Fibroblast of upper back skin (primary cell): ENCODE data around the gene ESRRB.
"Not testable (repeated sequence)": the region's sequence is repeated elsewhere in the genome, so short reads cannot be mapped to it uniquely, and the experiment has no call there.

Source experiments
- DNase-seq: peaks from one replicate; pipeline ENCODE4 v3.0.0-alpha.2; 2013

The ESRRB gene

DNA sequence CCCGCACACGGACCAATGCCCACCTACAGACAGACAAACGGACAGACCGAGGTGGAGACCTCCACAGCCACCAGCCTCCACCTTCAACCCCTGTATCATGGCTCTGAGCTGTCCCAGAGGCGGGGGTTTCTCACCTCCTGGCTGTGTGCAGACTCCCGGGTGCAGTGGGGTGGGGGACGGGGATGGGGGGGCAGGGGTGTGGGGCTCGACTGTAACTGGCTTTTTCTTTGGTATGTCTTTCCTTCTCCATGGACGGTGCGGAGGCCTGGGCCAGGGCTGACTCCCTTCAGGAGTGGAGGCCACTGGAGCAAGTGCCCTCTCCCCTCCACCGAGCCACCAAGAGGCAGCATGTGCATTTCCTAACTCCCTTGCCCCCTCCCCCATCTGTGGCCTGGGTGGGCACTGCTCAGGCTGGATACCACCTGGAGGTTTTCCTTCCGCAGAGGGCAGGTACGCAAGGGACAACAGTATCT lies 122.6 kb downstream of the ESRRB start:
- DNase-seq: no peak

DNA sequence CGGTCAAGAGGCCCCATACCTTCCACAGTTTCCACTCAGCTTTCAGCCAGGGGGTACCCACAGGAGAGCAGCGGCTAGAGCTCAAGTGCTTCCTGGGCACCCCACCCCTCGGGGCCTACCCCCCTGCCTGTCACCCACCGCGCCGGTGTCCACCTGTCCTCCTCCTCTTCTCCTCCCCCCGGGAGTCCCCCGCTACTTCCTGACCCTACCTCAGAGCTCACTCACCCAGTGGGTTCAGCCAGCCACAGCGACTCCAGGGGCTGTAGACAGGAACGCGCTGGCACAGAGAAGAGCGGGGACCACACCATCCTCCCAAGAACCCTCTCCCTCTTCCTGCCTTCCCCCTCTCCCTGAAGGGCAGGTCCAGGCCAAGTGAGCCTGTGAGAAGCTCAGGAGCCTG lies 123.0 kb downstream of the ESRRB start:
- no peak for DNase-seq

DNA sequence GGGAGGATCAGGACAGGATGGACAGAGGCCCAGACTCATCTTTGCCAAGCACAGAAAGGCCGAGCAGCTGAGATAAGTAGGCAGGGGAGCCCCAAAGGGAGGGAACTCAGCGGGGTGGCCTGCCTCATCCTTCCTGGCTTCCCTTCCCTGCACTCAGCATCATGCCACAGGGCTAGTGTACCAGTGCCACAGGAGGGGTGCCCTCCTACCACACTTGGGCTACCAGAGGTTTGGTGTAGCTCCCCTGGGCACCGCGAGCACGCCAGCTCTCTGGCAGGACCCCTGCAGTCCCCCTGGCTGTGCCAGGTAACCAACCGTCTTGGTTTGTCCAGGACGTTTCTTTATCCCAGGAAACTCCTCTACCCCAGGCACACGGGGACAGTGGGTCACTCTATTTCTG lies 123.5 kb downstream of the ESRRB start:
- DNase-seq: no peak

DNA sequence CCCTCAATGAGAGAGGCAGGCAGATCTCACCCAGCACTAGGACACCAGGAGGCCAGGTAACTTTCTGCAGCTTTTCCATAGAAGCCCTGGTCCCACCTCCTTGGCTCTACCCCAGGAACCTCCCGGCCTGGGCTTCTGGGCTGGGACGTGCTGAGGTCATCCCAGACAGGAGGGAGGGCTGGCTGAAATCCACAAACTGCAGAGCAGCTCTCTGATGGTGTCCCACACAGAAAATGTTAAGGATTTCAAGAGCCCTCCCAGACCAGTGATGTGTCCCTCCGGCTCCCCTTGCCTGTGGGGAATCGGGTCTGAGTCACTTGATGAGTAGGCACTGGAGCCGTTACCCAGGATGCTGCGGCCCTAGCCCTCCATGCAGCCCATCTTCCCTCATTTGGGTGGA lies 124.1 kb downstream of the ESRRB start:
- DNase-seq: peak; percentile 16

DNA sequence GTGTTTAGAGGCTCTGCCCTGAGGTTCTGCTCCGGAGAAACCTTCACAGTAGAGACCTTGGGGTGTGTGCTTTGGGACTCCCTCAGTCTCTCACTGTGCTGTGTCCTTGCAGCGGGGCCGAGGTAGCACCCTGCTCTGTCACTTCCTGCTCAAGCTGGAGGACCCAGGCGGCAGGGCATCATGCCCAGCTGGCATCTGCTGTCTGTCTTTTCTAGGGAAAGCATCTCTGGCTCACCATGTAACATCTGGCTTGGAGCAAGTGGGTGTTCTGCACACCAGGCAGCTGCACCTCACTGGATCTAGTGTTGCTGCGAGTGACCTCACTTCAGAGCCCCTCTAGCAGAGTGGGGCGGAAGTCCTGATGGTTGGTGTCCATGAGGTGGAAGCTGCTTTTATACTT lies 124.5 kb downstream of the ESRRB start:
- no peak for DNase-seq

DNA sequence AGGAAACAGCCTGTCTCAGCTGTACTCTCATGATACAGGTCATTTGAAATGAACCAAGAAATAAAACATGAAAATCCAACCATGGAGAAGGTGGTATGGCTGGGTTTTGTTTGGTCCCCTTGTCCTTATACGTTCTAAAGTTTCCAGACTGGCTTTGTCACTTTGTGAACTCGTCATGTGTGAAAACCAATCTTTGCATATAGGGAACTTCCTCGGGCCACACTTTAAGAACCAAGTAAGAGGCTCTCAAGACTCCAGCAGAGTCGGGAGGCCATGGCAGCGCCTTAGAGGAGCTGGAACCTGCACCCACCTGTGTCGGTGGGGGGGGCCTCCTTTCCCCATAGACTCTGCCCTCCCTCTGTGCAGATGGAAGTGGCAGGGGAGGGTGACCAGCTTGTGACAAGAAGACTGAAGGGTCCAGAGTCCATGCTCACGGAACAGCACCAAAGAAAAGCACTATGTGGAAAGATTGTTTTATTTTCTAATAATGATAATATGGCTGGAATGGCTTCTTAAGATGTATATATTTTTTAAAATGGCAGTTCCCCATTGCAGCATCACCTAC lies 125.3 kb downstream of the ESRRB start:
- DNase-seq: no peak

DNA sequence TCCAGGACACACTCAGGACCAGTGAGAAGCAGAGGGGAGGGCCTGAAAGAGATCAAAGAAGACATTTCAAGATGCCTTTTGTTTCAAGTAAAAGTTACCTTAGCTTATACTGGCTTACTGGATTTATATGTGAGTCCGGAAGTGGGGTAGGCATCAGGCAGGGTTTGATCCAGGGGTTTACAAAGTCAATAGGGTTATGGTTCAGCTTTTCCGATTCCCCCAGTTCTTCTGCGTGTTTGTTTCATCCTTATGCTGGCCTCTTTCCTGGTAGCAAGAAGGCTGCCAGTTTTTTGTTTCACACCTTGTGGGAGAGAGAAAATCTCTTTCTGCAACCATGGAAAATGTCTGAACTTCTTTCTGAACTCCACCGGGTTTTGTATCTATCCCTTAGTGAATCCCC lies 126.3 kb downstream of the ESRRB start:
- no peak for DNase-seq

DNA sequence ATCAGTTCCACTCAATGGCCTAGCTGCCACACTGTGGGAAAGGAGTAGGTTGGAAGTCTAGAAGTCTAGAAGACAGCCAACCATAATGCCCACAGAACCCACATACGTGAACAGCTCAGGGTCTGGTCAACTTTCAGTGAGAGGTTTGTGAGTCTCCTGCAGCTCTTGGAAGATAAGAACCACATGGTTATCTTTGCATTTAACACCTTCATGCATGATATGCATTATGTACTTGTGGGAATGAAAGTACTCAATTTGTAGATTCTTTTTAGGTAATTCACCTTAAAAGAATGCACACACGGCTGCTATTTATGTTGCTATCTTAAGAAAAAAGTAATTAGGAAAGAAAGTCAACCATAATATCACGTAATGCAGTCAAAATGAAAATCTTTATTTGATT lies 126.7 kb downstream of the ESRRB start:
- no peak for DNase-seq

DNA sequence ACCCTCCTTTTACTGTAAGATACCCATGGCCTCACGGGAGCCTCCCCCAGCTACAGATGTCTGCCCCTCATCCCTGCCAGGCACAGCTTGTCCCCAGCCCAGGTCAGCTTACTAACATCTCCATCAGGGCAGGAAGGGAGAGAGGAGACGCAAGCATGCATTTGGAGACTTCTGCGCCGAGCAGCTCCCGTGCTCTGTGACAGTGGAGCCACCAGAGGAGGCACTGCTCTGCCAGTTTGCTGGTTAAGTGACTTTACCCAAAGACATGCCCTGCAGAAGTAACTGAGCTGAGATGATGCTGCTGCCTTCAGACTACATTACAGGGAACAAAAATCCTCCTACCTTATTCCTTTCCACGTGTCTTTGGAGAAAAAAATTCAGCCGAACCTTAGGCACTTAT lies 133.4 kb downstream of the ESRRB start:
- DNase-seq: no peak

DNA sequence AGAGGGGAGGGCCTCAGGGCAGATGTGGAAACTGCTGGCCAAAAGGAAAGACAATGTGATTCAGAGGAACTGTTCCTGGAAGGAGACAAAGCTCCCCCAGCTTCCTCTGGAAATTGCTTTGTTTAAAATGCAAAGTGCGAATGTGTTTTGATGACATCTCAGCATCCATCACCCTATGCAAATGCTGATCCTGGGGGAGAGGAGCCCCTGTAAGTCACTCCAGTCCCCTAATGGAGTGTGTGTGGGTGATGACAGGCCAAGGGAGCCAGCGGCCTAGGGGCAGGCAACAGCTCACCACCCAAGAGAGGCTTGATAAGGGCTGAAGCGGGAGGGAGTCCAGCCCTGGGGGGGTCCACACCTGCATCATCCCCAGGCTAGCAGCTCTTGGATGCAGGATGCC lies 134.2 kb downstream of the ESRRB start:
- DNase-seq: no peak

DNA sequence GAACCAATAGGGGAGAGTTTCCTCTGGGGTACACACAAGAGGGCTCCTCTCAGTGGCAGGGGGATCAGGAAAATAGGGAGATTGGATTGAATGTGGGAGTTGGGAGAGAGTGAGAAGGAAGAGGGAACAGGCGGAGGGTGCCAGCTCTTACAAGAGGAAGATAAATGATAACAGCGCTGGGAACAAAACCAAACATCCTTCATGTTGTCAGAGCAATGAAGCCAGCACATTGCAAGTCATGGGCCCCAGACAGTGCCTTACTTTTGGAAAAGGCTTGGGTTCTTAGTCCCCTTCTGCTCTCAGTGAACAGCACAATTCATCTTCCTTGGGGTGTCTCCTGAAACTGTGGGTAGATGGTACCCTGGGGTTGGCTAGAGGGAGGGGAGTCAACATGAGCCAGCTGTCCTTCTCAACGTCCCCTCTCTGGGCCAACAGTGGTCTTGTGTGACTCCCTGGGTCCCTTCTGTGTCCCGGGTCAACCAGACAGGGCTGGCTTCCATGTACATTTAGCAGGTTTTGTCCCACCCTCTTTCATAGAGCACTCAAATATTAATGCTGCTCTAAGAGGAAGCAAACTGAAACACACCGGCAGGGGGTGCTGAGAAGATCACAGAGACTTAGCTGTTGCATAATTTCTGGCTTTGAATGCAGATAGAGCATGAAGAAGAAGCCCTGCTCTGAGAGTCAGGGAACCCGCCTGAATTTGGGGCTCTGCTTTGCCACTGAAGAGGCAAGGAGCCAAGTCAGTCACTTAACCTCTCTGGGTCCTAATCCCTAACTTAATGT lies 138.5 kb downstream of the ESRRB start:
- no peak for DNase-seq

DNA sequence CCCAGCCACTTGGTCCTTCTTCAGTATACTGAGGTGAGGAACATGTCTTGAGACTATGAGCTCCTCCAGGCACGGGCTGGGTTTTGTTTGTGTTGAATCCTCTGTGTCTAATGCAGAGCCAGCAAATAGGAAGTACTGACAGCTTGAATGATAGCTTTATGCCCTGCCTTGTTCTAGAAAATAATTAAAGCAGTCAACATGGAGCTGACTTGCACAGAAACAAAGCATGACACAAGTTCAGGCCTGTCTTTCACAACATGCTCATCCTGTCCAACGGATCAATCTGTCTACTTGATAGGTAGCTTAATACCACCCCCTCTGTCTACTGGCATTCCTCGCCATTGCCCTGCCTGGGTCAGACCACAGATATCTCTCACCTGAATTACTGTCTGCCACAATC lies 140.9 kb downstream of the ESRRB start:
- DNase-seq: no peak

DNA sequence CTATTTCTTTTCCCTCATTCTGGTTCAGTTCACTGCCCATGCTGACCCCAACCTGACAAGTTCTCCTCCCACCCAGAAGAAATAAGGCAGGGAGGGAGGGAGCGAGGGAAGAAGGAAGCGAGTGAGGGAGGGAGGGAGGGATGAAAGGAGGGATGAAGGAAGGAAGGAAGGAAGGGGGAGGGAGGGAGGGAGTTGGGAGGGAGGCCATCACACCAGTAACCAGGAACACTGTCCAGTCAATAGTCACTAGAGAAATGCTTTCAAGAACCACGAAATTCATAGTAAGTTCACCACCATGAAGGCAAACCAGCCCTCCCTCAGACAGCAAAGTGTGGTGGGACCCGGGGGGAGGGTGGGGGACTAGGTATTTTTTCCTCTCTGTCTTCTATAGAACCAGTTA lies 142.4 kb downstream of the ESRRB start:
- no peak for DNase-seq

DNA sequence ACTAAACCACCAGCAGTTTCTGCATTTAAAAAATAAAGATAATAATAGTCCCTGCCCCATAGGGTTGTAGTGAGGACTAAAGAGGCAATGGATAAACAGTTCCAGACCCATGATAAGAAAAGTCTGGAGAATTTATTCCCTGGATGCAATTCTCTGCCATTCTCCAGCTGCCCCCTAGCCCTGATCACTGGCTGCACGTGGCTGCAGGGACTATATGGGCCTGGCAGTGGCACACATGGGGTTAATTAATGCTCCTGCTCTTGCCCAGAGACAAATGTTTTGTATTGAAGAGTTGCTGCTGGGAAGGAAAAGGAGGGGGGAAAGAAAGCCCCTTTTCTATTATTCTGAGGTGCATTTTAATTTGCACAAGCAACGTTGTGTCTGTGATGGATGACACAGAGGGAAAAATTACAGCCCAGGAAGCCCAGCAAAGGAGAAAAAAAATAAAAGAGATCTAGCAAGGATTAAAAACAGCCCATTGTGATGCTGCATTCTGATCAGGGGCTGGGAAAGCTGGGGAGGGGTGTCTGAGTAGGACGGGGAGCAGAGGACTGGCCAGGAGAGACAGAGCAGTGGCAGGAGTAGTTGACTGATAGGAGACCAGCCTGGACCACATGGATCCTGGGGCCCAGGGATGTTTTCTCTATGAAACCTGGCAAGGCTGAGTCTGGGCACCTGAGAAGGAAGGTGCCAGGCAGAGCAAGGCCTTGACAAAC lies 149.3 kb downstream of the ESRRB start:
- DNase-seq: no peak

DNA sequence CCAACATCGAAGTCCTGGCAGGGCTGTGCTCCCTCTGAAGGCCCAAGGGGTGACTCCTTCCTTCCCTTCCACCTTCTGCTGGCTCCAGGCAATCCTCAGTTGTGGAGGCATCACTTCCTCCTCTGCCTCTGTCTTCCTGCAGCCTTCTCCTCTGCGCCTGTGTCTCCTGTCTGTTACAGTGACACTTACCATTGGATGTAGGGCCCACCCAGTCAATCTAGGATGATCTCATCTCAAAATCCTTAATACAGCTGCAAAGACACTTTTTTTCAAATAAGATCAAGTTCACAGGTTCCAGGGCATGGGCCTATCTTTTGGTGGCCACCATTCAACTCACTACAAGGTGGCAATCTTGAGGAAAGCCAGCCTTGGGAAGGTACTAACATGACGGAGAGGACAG lies 155.1 kb downstream of the ESRRB start:
- no peak for DNase-seq

DNA sequence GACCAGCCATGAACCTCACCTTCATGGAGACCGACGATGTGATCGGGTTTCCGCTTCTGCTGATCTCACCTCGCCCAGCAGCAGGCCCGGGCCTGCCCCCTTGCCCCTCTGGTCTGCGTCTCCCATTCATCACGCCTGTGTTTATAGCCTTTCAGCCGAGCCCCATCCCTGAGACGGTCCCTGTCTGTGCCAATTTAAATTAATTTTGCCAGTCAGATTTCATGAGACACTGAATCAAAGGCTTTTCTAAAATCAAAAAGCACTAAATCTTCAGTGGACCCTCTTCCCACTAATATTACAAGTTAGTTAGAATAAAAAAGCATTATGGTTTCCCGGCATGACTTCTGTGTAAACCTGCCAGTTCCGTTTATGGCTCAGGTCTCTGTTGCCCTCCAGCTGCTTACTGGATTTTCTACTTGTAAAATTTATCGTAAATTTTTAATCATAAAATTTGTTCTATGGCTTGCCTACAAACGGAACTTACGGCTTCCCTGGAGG lies 155.9 kb downstream of the ESRRB start:
- DNase-seq: no peak

DNA sequence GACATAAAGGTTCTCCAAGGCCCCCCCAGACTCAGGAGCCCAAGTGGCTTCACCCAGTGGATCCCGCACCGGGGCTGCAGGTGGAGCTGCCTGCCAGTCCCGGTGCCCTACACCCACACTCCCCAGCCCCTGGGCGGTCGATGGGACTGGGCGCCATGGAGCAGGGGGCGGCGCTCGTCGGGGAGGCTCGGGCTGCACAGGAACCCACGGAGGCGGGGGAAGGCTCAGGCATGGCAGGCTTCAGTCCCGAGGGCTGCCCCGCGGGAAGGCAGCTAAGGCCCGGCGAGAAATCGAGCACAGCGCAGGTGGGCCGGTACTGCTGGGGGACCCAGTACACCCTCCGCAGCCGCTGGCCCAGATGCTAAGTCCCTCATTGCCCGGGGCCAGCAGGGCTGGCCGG lies 160.7 kb downstream of the ESRRB start:
- DNase-seq: not testable (repeated sequence)

DNA sequence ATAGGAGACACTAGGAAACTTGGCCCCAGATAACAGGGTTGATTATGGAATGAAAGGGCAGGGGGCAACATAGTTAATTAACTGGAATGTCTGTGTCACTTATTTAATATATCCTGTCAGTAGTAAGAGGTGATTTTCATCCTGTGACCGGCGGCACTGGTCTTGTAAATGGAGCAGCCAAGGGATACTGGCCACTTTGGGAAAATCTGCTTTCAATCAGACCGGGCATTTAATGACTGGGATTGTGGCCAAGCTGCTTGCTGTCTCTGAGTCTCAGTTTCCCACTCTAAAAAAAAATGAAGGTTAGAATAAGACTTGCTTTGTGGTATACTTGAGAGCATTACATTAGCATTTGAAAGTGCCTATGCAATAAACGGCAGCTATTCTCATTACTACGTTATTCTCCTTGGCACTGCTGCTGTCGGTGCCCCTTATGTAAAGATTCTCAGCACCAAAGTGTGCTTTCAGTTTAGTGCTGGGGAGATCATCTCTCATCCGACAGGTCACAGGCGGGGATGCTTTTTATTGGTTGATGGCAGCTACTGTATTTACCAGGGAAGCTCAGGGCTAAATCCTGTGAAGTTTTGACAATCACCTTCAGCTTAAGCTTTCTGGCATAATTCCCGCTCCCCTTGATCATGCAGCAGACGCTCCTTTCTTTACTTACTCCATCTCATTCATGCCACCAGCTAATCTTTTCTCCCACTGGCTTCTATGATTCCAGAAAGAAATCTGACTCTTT lies 162.1 kb downstream of the ESRRB start:
- no peak for DNase-seq

DNA sequence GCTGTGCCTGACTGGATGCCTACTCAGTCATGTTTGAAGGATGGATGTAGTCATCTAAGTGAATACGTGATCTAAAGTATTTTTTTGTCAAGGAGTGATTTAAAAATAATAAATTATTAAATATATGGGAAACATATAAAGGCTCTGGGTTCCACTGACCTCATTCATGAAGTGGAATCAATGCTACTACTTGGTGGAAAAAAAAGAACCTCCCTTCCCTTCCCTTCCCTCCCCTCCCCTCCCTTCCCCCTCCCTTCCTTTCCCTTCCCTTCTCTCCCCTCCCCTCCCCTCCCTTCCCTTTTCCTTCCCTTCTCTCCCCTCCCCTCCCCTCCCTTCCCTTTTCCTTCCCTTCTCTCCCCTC lies 162.7 kb downstream of the ESRRB start:
- no peak for DNase-seq

DNA sequence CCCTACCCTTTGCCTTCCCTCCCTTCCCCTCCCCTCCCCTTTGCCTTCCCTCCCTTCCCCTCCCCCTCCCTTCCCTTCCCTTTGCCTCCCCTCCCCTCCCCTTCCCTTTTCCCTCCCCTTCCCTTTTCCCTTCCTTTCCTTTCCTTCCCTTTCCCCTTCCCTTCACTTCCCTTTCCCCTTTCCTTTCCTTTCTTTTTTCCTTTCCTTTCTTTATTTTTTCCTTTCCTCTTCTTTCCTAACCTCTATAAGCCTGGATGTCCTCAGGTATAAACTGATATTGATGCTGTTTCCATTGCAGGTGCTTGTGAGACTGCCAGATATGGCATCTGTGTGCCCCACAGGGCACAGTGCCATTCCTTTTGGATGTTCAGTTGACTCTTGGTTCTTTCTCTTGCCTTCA lies 163.2 kb downstream of the ESRRB start:
- DNase-seq: no peak

DNA sequence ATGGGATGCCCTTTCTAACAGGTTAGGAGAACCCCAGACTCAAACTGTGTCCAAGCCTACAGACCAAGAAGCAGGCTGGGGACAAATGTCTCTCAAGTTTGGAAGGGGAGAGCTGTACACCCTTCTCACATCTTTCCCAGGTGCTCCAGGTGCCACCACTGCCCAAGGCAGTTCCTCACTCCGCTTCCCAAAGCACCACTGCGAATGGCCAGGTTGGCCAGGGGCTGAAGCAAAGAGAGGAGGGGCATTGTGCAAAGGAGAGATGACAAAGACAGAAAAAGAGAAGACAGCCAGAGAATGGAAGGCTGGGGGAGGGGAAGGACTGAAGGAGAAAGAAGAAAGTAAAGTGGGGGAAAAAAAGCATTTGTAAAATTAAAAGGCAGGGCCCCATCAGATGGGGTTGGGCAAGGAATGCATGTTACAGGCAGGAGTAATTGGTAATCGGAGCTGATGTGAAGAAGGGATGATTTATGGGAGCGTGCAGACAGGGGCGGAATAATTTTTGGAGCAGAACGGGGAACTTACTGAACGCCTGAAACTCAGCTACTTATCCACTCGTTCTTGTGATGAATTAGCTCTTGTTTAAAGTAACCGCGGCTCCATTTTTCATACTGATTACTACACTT lies 165.8 kb downstream of the ESRRB start:
- no peak for DNase-seq

DNA sequence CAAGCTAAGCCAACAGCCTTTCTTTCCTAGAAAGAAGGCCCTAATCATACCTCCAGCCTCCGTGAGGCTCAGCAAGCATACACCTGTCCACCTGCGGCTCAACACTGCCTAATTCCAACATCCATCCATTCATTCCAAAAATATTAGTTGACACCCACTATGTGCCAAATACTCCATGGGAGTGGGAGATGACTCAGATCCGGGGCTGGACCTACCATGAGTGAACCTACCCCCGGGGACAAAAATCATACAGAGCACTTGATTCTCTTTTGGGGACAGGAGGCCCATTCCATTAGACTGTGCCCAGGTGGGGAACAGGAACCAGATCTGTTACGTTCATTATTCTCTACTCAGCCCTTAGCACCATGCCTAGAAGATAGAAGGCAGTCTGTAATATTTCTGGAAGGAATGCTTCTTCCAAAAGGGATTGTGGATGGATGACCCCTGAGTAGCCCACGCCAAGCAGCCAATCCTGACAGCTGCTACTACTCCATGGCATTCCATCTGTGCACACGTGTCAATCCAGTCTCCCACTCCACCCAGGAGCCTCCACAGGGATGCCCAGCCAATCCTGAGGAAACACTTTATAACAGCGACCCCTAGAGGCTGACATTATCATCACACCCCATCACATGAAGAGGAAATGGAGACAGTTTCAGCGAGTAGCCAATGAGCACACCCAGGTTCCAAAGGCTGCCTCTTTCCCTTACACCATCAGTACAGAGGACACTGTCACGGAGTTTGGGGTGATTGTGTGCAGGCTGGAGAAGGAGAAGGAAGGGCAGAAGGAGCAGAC lies 170.7 kb downstream of the ESRRB start:
- no peak for DNase-seq
